ENCODE results near the gene TBK1.

The TBK1 gene

DNA sequence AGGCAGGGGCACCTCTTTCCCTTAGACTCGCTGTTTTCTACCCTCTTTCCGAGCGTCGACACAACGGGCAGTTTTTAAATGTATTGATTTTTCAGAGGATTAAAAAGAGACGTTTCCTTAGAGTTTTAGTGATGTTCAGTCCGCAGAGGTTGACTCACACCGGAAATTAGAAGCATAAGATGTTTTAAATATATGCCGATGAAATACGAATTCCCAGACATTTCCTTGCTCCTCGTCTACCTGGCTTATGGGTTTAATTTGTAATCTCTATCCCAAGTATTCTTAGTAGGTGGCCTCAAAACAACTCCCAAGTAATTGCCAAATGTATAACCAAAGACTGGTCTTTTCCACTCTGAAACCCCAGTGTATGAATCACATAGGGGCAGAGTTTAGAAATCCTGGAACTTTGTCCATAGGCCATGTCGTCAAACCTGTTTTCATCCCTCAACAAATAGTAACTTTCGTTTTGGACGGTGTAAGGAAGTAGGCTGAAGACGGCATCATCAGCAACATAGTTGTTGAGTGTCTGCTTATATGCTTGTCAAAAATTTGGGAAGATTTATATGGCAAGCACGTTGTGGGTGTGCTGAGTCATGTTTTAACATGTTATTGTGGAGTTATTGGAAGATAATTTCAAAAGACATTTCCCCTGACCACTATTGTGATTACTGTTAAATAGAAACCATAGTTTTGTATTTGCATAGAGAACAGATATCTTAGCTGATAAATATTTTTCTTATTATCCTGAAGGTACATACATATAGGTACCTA, 824 bp downstream of the TBK1 start:
- peak; percentile 63 for DNase-seq (ENCODE audit: low spot score)

DNA sequence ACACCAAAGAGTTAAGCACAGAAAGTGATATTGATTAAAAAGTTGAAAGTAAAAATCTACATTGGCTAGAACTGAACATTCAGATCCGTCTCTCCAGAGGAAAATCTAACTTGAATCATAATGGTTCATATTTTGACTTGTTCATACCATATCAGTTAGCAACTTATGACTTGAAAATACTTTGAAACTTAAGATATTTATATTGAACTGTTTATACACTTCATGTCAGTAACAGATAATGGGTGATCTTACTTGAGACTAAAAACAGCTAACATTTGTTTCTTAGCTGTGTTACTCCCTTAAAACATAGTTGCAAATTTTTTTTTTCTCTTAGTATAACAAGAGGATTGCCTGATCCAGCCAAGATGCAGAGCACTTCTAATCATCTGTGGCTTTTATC, 3.6 kb downstream of the TBK1 start:
- no peak for DNase-seq (ENCODE audit: low spot score)

DNA sequence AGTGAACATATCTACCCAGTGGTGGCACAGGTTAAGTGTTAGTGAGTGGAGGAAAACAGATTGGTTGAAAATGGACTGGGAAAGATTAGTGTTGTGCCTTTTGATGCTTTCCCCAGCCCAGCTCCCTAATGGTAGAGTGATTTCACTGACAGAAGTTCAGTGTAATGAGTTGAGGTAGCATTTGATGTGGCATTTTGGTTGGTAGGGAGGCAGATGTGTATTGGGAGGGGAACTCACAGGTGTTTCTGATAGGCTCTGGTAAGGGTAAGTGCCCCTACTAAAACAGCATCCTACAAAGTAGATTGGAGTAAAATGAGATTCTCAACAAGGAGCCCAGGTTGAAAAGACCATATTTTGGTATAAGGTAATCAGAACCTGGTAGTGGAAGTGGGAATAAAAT, 4.2 kb downstream of the TBK1 start:
- no peak for DNase-seq (ENCODE audit: low spot score)

DNA sequence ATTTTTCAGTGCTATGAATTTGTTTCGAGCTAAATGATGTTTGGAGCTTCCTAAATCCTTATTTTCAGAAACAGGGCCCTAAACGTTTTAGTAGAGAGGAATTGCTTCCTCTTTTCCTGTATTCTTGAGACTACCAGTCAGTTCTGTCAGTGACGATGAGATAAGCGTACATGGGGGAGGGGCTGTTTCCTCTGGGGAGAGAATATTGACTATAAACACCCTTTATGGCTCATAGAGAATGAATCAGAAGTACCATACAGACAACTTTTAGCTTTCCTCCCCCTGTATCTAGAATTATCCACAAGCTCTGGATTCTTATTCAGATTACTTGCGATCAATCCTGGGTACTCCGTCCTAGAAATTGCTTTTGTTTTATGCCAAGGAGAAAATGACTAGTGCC, 5.1 kb downstream of the TBK1 start:
- DNase-seq (ENCODE audit: low spot score): no peak

DNA sequence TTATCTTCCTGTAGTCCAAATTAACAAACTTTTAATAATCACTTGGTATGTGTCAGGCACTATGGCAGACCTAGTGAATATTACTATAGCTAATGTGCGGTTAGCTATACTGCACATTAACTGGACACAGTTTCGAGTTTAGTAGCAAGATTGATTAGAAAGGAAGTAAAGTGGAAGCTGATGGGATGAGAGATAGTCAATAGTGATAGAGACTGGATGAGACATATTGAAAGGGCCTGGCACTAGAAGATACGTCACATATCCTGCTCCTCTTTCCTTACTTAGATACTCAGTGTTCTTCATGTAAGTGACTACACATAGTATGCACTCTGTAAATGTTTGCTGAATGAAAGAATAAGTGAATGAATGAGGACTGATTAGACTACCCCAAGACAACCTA, 5.5 kb downstream of the TBK1 start:
- DNase-seq (ENCODE audit: low spot score): no peak

DNA sequence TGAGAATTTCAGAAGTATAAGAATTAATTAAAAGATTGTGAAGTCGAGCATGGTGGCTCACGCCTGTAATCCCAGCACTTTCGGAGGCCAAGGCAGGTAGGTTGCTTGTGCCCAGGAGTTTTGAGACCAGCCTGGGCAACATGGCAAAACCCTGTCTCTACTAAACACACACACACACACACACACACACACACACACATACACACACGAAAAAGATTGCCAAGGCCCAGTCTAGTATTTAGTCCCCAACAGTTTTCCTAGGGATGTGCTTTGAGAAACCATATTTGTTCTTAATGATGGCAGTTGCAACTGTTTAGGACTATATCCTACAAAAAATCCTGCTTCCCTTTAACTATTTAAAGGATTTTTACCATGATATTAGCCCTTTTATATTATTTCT, 6.0 kb downstream of the TBK1 start:
- DNase-seq (ENCODE audit: low spot score): no peak

DNA sequence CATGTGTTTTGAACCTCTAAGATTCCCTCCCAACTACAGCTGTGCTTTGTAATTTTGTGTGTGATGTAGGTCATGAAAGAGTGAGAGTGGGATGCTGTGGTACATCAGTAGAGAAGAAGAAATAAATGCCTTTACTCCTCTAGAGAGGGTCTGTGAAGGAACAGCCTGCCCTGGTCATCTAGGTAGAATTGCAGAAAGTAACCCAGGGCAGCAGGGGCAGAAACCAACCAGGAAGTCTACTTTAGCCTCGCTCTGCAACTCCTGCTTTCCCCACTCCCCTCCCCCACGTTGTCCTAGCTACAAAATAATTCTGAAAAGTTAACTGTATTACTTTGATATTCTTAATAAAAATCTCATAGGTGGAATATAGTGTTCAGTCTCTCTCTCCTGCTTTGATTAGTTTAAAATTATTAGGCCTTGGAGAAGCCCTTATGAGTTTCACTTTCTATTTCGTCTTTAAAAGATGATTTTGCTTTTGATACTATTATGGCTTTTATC, 7.5 kb downstream of the TBK1 start:
- no peak for DNase-seq (ENCODE audit: low spot score)

DNA sequence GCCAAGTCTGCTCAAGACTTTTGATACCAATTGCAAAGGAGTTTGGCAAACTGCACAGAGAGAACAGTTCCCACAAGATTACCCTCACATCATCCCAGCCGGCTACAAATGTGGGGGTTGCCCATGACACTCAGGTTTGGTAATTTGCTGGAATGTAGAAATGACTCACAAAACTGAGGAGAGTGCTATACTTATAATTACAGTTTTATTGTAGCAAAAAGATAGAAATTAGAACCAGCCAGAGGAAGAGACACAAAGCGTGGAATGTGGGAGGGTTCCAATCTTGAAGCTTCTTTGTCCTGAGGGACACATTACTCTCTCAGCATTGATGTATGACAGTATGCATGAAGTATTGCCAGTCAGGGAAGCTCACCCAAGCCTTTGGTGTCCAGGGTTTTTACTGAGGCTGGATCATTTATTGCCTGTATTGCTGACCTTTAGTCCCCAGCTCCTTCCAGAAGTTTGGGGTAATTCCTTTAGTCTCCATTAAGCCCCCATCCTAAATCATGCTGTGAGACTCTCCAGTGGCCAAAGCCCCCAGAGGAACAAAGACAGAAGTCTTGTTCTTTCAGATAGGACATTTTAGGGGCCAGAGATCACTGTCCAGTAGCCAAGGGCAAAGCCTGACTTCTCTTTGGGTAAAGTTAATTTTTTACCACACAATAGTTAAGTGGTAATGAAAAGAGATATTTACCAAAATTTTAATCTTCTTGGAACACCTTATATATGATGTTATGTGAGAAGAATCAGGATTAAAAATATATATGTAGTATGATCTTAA, 9.9 kb downstream of the TBK1 start:
- DNase-seq (ENCODE audit: low spot score): peak; percentile 43

DNA sequence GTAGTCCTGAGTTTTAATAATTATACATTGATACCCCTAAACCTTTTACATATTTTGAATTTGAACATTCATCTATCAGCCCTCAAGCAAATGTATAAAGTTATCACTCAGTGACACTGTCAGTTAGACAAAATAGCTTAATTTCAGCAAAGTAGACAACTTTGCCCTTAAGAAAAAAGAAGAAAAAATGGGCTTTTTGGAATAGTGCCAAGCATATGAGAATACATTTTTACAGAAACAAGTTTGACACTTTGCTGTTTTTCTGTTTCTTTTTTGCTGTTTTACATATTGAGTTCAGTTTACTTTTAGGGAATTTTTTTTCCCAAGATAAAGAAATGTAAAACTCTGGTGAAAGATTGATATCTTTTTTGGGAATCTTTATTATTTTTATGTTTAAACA, 14.3 kb downstream of the TBK1 start:
- DNase-seq (ENCODE audit: low spot score): no peak

DNA sequence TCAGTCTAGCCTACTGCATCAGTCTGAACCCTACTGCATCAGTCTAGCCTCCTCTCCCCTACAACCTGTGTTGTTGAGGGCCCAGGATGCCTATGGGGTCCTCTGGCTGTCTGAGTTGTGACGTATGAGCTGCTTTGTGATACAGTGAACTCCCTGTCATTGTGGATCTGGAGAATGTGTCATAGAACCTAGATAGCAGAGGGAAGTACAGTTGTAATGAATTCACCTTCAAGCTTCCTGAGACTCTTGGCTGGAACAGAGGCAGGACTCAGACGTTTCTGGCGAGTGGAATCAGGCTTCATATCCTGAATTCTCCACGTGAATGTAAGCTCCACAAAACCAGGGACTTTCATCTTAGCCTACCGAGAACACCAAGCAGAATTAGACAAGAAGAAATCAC, 17.0 kb downstream of the TBK1 start:
- DNase-seq (ENCODE audit: low spot score): no peak

DNA sequence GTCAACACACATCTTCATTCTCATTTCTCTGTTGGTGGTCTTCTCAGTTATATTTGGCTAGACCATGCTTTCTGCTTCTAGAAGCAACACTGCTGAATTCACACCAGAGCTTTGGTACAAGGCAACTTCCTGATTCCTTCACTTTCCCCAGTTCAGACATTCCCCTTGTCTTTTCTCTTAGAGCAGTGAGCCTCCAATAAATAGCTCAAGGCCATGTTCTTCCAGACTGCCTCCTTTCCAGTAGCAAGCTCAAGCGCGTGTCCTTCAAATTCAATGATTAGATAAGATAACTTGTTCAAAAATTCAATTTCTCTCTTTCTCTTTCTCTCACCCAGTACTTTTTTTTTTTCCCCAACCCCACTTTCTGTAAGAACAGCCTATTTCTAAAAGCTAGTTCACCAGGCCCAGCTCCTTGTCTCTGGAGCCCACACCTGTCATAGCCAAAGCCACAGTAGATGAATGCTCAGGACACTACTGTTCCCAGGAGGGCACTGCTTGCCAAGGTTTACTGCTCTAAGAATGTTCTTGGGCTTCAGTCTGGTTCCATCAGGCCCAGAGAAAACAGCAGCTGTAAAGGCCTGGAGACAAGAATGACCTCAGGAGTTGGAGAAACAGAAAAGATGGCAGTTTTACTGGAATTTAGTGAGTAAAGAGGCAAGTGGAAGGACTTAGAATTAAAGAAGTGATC, 17.7 kb downstream of the TBK1 start:
- DNase-seq (ENCODE audit: low spot score): no peak

DNA sequence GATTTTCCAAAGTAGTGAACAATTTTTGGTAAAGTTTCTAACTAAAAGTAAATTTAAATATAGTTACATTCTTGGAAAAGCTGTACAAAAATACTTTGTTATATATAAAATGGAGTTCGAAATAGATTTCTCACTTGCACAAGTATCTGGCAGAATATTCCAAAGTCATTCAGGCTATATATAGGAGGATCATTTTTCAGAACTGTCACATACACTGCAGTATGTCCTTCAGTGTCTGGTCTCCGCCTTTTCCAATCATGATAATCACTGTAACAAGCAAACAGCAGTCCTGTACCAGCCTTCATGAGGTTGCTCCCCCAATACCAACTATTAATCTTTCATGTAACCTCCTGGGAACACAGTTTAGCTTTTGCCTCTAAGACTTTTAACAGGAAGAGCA, 18.6 kb downstream of the TBK1 start:
- no peak for DNase-seq (ENCODE audit: low spot score)

DNA sequence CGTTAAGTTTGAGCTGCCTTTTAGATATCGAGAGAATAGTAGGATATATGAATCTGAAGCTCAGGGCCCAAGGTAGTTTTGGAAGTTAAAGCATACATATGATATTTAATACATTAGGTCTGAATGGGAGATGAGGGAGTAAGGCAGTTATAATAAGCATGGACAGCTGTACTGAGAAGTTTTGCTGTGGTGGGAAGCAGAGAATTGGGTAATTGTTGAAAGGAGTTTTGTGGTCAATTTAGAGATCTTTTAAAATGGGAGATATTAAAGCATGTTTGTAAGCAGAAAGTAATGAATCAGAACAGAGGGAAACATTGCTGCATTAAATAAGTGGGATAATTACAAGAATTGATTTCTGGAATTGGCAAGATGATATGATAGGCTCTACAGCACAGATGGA, 21.3 kb downstream of the TBK1 start:
- no peak for DNase-seq (ENCODE audit: low spot score)

DNA sequence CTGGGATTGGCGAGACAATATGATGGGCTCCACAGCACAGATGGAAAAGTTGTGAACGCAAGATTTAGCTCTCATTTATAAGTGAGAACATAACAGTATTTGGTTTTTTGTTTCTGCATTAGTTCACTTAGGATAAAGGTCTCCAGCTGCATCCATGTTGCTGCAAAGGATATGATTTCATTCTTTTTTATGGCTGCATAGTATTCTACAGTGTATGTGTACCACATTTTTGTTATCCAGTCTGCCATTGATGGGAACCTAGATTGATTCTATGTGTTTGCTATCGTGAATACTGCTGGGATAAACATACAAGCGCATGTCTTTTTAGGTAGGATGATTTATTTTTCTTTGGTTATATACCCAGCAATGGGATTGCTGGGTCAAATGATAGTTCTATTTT, 23.6 kb downstream of the TBK1 start:
- no peak for DNase-seq (ENCODE audit: low spot score)

DNA sequence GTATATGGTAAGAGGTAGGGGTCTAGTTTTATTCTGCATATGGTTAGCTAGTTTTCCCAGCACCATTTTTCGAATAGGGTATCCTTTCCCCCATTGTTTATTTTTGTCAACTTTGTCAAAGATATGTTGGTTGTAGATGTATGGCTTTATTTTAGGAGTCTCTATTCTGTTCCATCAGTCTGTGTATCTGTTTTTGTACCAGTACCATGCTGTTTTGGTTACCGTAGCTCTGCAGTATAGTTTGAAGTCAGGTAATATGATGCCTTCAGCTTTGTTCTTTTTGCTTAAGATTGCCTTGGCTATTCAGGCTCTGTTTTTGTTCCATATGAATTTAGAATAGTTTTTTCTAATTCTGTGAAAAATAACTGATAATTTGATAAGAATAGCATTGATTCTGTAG, 24.9 kb downstream of the TBK1 start:
- no peak for DNase-seq (ENCODE audit: low spot score)

DNA sequence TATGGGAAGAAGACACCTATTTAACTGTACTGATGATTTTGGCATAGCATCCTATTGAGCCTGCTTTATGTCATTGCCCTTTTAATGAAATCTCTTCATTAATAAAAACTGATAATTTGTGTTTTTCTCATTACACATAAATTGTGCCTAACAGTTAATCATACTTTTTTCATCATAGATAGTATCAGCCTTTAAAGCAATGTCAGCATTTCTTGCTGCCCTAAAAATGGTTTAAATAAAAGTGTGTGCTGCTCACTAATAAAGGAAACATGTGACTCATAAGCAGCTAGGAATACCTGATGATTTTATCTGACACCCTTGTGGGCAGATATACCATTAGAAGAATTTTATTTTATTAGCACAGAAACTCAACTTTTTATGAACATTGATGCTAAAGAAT, 26.7 kb downstream of the TBK1 start:
- DNase-seq (ENCODE audit: low spot score): no peak

DNA sequence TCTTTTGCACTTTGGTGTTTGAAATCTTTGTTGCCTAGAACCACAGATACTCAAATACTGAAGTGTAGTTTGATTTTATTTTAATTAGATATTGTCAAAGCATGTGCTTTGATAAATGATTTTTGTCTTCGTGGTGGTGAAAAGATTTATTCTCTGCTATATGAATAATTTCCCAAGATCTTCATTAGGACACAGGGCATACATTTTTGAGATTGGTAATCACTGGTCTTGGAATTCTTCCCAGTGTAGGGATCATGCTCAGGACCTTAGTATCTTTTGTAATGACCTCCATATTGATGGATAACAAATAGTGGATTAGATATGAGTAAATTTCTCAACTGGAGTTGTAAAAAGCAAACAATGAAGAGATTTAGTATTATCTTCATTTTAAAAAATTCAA, 28.2 kb downstream of the TBK1 start:
- no peak for DNase-seq (ENCODE audit: low spot score)

DNA sequence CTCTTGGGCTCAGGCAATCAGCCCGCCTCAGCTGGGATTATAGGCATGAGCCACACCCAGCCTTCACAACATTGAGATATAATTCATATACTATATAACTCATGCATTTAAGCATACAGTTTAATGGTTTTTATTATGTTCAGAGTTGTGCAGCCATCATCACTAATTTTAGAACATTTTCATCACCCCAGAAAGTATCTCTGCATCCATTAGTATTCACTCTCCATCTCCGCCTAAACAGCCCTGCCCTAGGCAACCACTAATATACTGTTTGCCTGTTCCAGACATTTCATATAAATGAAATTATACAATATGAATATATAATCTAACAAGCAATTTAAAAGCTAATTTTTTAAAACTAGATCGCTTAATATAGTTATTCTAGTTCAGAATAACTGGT, 34.7 kb downstream of the TBK1 start:
- no peak for DNase-seq (ENCODE audit: low spot score)

DNA sequence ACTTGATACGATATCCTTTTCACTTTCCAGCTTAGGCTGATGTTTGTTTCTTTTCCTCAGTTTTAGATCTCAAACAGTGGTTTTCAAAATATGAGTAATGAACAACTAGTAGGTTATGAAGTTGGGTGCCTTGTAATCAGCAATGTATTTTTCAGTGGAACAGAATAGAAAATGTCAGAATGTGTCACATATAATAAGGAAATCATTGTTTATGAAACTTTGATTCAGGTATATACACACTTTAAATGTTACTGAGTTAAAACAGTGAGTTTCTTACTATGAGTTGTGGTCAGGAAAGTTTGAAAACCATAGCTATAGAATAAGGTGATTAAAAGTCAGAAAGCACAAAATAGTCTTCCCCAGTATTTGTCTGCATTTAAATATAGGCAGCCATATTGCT, 39.8 kb downstream of the TBK1 start:
- no peak for DNase-seq (ENCODE audit: low spot score)

DNA sequence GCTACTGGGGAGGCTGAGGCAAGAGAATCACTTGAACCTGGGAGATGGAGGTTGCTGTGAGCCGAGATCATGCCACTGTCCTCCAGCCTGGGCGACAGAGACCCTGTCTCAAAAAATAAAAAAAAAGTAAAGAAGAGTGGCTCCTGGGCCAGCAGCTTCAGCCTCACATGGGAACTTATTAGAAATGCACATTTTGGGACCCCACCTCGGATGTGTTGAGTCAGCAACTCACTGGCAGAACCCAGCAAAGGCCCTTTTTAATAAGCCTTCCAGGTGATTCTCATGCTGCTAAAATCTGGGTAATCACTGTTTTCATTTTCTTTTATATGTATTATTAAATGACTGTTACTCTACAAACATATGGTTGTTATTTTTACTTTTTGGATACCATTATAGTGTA, 41.6 kb downstream of the TBK1 start:
- DNase-seq (ENCODE audit: low spot score): no peak

DNA sequence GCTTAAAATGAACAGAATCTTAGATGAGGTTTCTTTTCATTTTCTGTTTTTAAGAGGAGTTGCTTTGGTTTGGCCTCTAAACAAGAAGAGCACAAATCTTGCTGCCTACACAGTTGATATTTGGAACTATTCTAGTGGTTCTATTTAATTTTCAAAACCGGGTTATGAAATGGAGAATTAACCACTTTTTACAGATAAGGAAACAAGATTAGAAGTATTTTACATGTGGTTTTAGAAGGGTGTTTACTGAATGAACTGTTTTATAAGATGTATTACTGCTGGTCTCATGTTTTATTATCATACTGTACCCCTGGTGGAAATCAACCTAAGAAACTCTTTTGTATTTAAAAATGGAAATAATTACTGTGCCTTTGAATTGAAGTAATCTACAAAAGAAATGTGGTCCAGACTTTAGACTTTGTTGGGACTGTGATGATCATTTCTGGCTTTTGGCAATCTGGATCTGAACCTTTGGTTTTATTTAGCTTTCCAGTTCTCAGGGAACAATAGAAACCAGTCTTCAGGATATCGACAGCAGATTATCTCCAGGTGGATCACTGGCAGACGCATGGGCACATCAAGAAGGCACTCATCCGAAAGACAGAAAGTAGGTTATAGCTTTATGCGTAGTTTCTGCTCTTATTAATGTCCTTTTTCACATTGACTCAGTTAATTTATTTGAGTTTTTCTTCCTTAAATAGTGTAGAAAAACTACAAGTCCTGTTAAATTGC, 43.2 kb downstream of the TBK1 start:
- no peak for DNase-seq (ENCODE audit: low spot score)

DNA sequence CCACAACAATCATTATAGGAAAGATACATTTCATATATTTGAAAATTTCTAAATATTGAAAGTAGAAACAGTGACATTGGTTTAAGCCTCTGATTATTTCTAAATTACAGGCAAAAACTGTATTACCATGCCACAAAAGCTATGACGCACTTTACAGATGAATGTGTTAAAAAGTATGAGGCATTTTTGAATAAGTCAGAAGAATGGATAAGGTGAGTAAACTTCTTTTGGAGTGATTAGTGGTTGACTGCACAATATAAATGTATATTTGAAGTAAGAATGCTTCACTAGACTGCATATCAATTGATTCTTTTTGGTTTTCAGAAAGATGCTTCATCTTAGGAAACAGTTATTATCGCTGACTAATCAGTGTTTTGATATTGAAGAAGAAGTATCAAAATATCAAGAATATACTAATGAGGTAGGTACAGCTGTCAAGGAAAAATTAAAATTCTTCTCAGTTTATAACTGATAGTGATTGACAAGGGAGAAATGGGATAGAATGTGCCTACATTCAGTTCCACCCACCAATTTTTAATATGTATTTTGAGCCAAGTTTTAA, 45.0 kb downstream of the TBK1 start:
- DNase-seq (ENCODE audit: low spot score): no peak
